ENCODE measurements around the gene SF3A2.

DNA sequence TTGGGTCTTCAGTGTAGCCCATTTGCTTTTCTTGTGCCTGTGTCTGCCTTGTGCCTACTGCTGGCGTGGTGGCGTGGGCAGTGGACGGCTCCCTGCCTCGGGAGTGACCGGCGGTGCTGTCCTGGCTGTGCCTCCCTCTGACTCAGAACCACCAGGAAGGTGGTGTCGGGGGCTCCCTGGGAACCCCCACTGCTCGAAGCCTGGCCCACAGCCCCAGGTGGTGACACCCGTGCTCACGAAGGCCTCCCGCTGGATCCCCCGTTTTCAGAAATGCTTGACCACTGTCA lies 7.4 kb downstream of the SF3A2 start:
- TF ChIP-seq, protein P1, sequence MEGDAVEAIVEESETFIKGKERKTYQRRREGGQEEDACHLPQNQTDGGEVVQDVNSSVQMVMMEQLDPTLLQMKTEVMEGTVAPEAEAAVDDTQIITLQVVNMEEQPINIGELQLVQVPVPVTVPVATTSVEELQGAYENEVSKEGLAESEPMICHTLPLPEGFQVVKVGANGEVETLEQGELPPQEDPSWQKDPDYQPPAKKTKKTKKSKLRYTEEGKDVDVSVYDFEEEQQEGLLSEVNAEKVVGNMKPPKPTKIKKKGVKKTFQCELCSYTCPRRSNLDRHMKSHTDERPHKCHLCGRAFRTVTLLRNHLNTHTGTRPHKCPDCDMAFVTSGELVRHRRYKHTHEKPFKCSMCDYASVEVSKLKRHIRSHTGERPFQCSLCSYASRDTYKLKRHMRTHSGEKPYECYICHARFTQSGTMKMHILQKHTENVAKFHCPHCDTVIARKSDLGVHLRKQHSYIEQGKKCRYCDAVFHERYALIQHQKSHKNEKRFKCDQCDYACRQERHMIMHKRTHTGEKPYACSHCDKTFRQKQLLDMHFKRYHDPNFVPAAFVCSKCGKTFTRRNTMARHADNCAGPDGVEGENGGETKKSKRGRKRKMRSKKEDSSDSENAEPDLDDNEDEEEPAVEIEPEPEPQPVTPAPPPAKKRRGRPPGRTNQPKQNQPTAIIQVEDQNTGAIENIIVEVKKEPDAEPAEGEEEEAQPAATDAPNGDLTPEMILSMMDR (IDR thresholded peaks at IDR 0.05 in 4 of 5, conservative IDR thresholded peaks at IDR 0.05 in 1 of 5), result no peak
- no peak for TF ChIP-seq POLR2A (IDR thresholded peaks at IDR 0.05)

Data from gastrocnemius medialis (tissue), 4 donors.